H9 (cell line): Measurements from ENCODE around the gene CHCHD4. TPM values are rescaled to one million over a fixed set of nuclear protein-coding genes. Genes with fewer than 3 reads are reported as not detected.

ENCODE experiments used
- DNase-seq: peaks from one replicate; pipeline ENCODE4 v3.0.0-alpha.2; 2017
- H2AFZ ChIP-seq: one replicate; pipeline ENCODE4 v1.6.1; 2013; ENCODE audit warnings: mild to moderate bottlenecking, low read length, control low read depth, moderate library complexity
- H2AK5ac ChIP-seq: 2 replicates; pipeline ENCODE4 v1.6.1; 2013; ENCODE audit warnings: low read length, control low read depth, mixed read lengths; ENCODE audit not compliant: insufficient read length
- H2BK120ac ChIP-seq: one replicate; pipeline ENCODE4 v1.6.1; 2013; ENCODE audit warnings: low read depth, mild to moderate bottlenecking, low read length, control low read depth, inconsistent platforms; ENCODE audit not compliant: poor library complexity, severe bottlenecking
- H2BK12ac ChIP-seq: 2 replicates; pipeline ENCODE4 v1.6.1; 2013; ENCODE audit warnings: low read length, control low read depth, mixed read lengths, low read depth; ENCODE audit not compliant: insufficient read length
- H2BK15ac ChIP-seq: 2 replicates; pipeline ENCODE4 v1.6.1; 2013; ENCODE audit warnings: low read depth, low read length, control low read depth
- H2BK20ac ChIP-seq: one replicate; pipeline ENCODE4 v1.6.1; 2013; ENCODE audit warnings: low read depth, mild to moderate bottlenecking, low read length, control low read depth, inconsistent platforms; ENCODE audit not compliant: poor library complexity, severe bottlenecking
- H2BK5ac ChIP-seq: 2 replicates; pipeline ENCODE4 v1.6.1; 2013; ENCODE audit warnings: low read length, control low read depth, mixed read lengths; ENCODE audit not compliant: insufficient read length
- H3K14ac ChIP-seq: 2 replicates; pipeline ENCODE4 v1.6.1; 2013; ENCODE audit warnings: low read length, control low read depth; ENCODE audit not compliant: insufficient read depth
- H3K18ac ChIP-seq: 2 replicates; pipeline ENCODE4 v1.6.1; 2013; ENCODE audit warnings: low read depth, mild to moderate bottlenecking, mixed read lengths, low read length, control low read depth; ENCODE audit not compliant: insufficient read length
- H3K23ac ChIP-seq: 2 replicates; pipeline ENCODE4 v1.6.1; 2013; ENCODE audit warnings: low read length, control low read depth, mixed read lengths, low read depth; ENCODE audit not compliant: insufficient read length
- H3K23me2 ChIP-seq: 2 replicates; pipeline ENCODE4 v1.6.1; 2013; ENCODE audit warnings: low read depth, mild to moderate bottlenecking, mixed read lengths, low read length, control low read depth; ENCODE audit not compliant: insufficient read length, poor library complexity, severe bottlenecking
- H3K27ac ChIP-seq: 2 replicates; pipeline ENCODE4 v1.5.1; 2013; ENCODE audit warnings: low read length, control low read depth, mixed read lengths, low read depth; ENCODE audit not compliant: insufficient read length
- H3K27me3 ChIP-seq: 2 replicates; pipeline ENCODE4 v1.6.1; 2013; ENCODE audit warnings: low read length, control low read depth, inconsistent platforms; ENCODE audit not compliant: insufficient read depth
- H3K4ac ChIP-seq: 2 replicates; pipeline ENCODE4 v1.6.1; 2013; ENCODE audit warnings: low read depth, mild to moderate bottlenecking, control low read depth, inconsistent platforms, low read length, moderate library complexity
- H3K4me1 ChIP-seq: 2 replicates; pipeline ENCODE4 v1.6.1; 2013; ENCODE audit warnings: low read length, control low read depth, inconsistent platforms; ENCODE audit not compliant: insufficient read depth
- H3K4me2 ChIP-seq: 2 replicates; pipeline ENCODE4 v1.6.1; 2013; ENCODE audit warnings: low read length, control low read depth, mixed read lengths; ENCODE audit not compliant: insufficient read length, insufficient read depth
- H3K56ac ChIP-seq: 2 replicates; pipeline ENCODE4 v1.6.1; 2013; ENCODE audit warnings: low read depth, mild to moderate bottlenecking, mixed read lengths, low read length, control low read depth; ENCODE audit not compliant: insufficient read length
- H3K79me1 ChIP-seq: 2 replicates; pipeline ENCODE4 v1.6.1; 2013; ENCODE audit warnings: low read depth, mild to moderate bottlenecking, moderate library complexity, low read length, control low read depth, inconsistent platforms; ENCODE audit not compliant: insufficient read depth, poor library complexity, severe bottlenecking
- H3K79me2 ChIP-seq: 2 replicates; pipeline ENCODE4 v1.6.1; 2013; ENCODE audit warnings: low read length, control low read depth, inconsistent platforms; ENCODE audit not compliant: insufficient read depth
- H3K9ac ChIP-seq: 2 replicates; pipeline ENCODE4 v1.6.1; 2013; ENCODE audit warnings: low read length, control low read depth, mixed read lengths; ENCODE audit not compliant: insufficient read length; ENCODE audit errors: extremely low read depth
- H3K9me3 ChIP-seq: one replicate; pipeline ENCODE4 v1.6.1; 2013; ENCODE audit warnings: low read depth, low read length, inconsistent platforms; ENCODE audit not compliant: control insufficient read depth
- H3T11ph ChIP-seq: one replicate; pipeline ENCODE4 v1.6.1; 2013; ENCODE audit warnings: mild to moderate bottlenecking, low read length, control low read depth, inconsistent platforms
- H4K20me1 ChIP-seq: one replicate; pipeline ENCODE4 v1.6.1; 2013; ENCODE audit not compliant: control insufficient read depth, insufficient read length, insufficient read depth
- H4K5ac ChIP-seq: 2 replicates; pipeline ENCODE4 v1.6.1; 2013; ENCODE audit warnings: low read depth, mild to moderate bottlenecking, mixed read lengths, low read length, control low read depth; ENCODE audit not compliant: insufficient read length
- H4K8ac ChIP-seq: replicated peaks from 2 replicates; pipeline ENCODE4 v1.6.1; 2013; ENCODE audit warnings: low read length, control low read depth, mixed read lengths, low read depth; ENCODE audit not compliant: insufficient read length
- H4K91ac ChIP-seq: 2 replicates; pipeline ENCODE4 v1.6.1; 2013; ENCODE audit warnings: low read depth, mild to moderate bottlenecking, moderate library complexity, mixed read lengths, low read length, control low read depth; ENCODE audit not compliant: insufficient read length
- H3K27ac Mint-ChIP-seq, 3 experiments: 2 replicates in 2 of 3; 3 replicates in 1 of 3; pipeline ENCODE4 v1.8.0; 2020 to 2021; ENCODE audit warnings: mixed read lengths in 3 of 3, mild to moderate bottlenecking in 1 of 3, moderate library complexity in 1 of 3
- H3K27me3 Mint-ChIP-seq: 2 replicates; pipeline ENCODE4 v1.8.0; 2021; ENCODE audit warnings: low read depth, mild to moderate bottlenecking, moderate library complexity, mixed read lengths
- H3K36me3 Mint-ChIP-seq, 3 experiments: 2 replicates in 2 of 3; 3 replicates in 1 of 3; pipeline ENCODE4 v1.8.0; 2020 to 2021; ENCODE audit warnings: low read depth in 3 of 3, mixed read lengths in 3 of 3; ENCODE audit not compliant: insufficient read depth in 1 of 3
- H3K4me1 Mint-ChIP-seq, 2 experiments: 2 replicates each; pipeline ENCODE4 v1.8.0; 2020; ENCODE audit warnings: mixed read lengths in 2 of 2
- H3K4me3 Mint-ChIP-seq, 2 experiments: 2 replicates in 1 of 2; 3 replicates in 1 of 2; pipeline ENCODE4 v1.8.0; 2020 to 2021; ENCODE audit warnings: mild to moderate bottlenecking in 2 of 2, mixed read lengths in 2 of 2, moderate library complexity in 1 of 2
- H3K9me3 Mint-ChIP-seq, 2 experiments: 2 replicates in 1 of 2; 3 replicates in 1 of 2; pipeline ENCODE4 v1.8.0; 2020; ENCODE audit warnings: mild to moderate bottlenecking in 2 of 2, mixed read lengths in 2 of 2, moderate library complexity in 1 of 2
- CTCF ChIP-seq: fragments of 200-600 bp; sonication (generic); conservative IDR thresholded peaks from 3 replicates; pipeline ENCODE4 v1.8.0; 2021; ENCODE audit warnings: antibody characterized with exemption, mild to moderate bottlenecking
- WGBS: extraction: QIAGEN DNeasy Blood & Tissue Kit; methylation state at CpG from one replicate; pipeline ENCODE4 v1.1.7; 2013; ENCODE audit warnings: missing lambda C conversion rate, low lambda C conversion rate, mixed read lengths; ENCODE audit not compliant: insufficient read length; ENCODE audit errors: extremely low coverage; 5-methylcytosine and 5-hydroxymethylcytosine counted together
- total RNA-seq: library from RNA; stranded (reverse); gene quantifications from 2 replicates; pipeline ENCODE4 v1.2.1, GENCODE V29; 2021

CHCHD4 gene
- total RNA-seq, 1 experiment from 2014 or later, result 13.7 TPM

GRCh38 chr3:14125193-14126016, 735 bp upstream of the CHCHD4 start:
- peaks cover 37 to 43% (median 40%) of the 10 kb centered on the region in 3 experiments for H3K36me3 Mint-ChIP-seq
- no peak for TF ChIP-seq CTCF

More at GRCh38 chr3:14125193-14126016, 735 bp upstream of the CHCHD4 start:
- Histone ChIP-seq H2AK5ac (no peak overlapping the region), H4K5ac (no peak overlapping the region), H3K9ac (peak overlapping the region; percentile 71), H4K20me1 (no peaks in the 10 kb centered on the region), H4K8ac (no peak overlapping the region), H2BK20ac (no peak overlapping the region), H3K27me3 (no peaks in the 10 kb centered on the region), H3K4me1 (no peaks in the 10 kb centered on the region), H3K79me1 (peaks cover 9% of the 10 kb centered on the region), H3T11ph (no peak overlapping the region), H3K18ac (peak overlapping the region; percentile 28), H4K91ac (no peak overlapping the region), H3K56ac (no peak overlapping the region), H2BK120ac (no peak overlapping the region), H3K23ac (no peak overlapping the region), H2BK5ac (no peak overlapping the region), H2BK12ac (no peak overlapping the region), H2AFZ (no peak overlapping the region), H3K4me2 (peak overlapping the region; percentile 76), H2BK15ac (no peak overlapping the region), H3K9me3 (no peaks in the 10 kb centered on the region), H3K79me2 (peaks cover 3% of the 10 kb centered on the region; the same call in 1 of the 2 replicates), H3K4ac (no peak overlapping the region), H3K23me2 (peaks cover 14% of the 10 kb centered on the region), H3K27ac (no peak overlapping the region), H3K14ac (peak overlapping the region; percentile 51)
- no CpG with 5 or more reads among the region's 44 CpGs for WGBS
- peak overlapping the region; percentile 99 to 100 for H3K4me3 Mint-ChIP-seq
- H3K27ac Mint-ChIP-seq, result peak overlapping the region; percentile 95 to 99 (median 98)
- H3K4me1 Mint-ChIP-seq, result peaks cover 35 to 39% of the 10 kb centered on the region in 2 experiments
- H3K9me3 Mint-ChIP-seq, result peaks cover 0 to 6% of the 10 kb centered on the region in 2 experiments; a peak in 4 of 5 replicates
- peak; percentile 80 for DNase-seq
- peaks cover 2% of the 10 kb centered on the region; the same call in 1 of the 2 replicates for H3K27me3 Mint-ChIP-seq
